ENCODE measurements around the gene CREG1.

Gene CREG1

DNA sequence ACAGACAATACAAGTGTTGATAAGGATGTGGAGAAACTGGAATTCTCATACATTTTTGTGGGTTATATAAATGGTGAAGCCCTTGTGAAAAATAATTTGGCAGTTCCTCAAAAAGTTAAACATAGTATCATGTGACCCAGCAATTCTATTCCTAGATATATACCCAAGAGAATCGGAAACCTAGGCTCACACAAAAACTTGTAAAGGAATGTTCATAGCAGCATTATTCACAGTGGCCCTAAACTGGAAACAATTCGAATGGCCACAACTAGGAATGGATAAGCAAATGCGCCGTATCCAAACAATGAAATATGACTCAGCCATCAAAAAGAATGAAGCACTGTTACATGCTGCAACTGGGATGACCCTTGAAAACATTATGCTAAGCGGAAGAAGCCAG lies 31.3 kb downstream of the CREG1 start:
- Histone ChIP-seq H3K4me2 (no peak overlapping the region), H3K27ac (no peak overlapping the region), H4K20me1 (ENCODE audit: insufficient read depth) (no peaks in the 10 kb centered on the region), H2AFZ (ENCODE audit: low read depth) (no peak overlapping the region), H3K4me3 (IDR thresholded peaks at IDR 0.05; ENCODE audit: insufficient read depth, low read depth, low read length) (no peak overlapping the region), H3K79me2 (ENCODE audit: insufficient read depth, low read depth) (no peaks in the 10 kb centered on the region), H3K36me3 (ENCODE audit: insufficient read depth) (no peaks in the 10 kb centered on the region), H3K27me3 (ENCODE audit: insufficient read depth, low read depth) (no peaks in the 10 kb centered on the region), H3K9ac (no peak overlapping the region), H3K4me1 (ENCODE audit: low read depth, poor library complexity, severe bottlenecking) (no peaks in the 10 kb centered on the region)
- TF ChIP-seq CTCF (conservative IDR thresholded peaks at IDR 0.05; ENCODE audit: low read depth, low read length): no peak

DNA sequence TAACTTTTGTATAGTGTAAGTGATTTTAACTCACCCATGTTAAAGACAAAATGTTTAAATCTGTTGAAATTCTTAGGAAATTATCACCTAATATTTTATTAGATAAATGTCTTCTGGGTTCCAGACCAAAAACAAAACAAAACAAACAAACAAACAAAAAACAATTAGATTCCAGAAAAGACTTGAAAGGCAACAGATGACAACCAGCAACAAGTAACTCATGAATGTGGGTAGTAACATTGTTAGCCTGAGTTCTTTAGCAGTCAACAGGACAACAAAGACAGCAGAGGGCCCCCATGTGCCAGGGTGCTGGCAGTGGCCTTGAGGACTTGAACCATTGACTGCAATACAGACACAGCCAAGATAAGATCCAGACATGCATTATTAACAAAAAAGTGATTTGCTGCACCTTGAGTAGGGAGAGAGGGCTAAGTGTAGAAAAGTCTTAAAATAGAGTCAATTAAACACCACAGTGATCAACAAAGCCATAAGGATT lies 32.8 kb downstream of the CREG1 start:
- no peaks in the 10 kb centered on the region for H3K36me3 ChIP-seq (ENCODE audit: insufficient read depth)
- no peak overlapping the region for H2AFZ ChIP-seq (ENCODE audit: low read depth)
- no peaks in the 10 kb centered on the region for H3K4me1 ChIP-seq (ENCODE audit: low read depth, poor library complexity, severe bottlenecking)
- no peaks in the 10 kb centered on the region for H3K27me3 ChIP-seq (ENCODE audit: insufficient read depth, low read depth)
- no peaks in the 10 kb centered on the region for H3K79me2 ChIP-seq (ENCODE audit: insufficient read depth, low read depth)
- no peak for TF ChIP-seq CTCF (conservative IDR thresholded peaks at IDR 0.05; ENCODE audit: low read depth, low read length)
- H3K9ac ChIP-seq: no peak overlapping the region
- H3K27ac ChIP-seq: no peak overlapping the region
- H3K4me2 ChIP-seq: no peak overlapping the region
- H4K20me1 ChIP-seq (ENCODE audit: insufficient read depth): no peaks in the 10 kb centered on the region
- H3K4me3 ChIP-seq (IDR thresholded peaks at IDR 0.05; ENCODE audit: insufficient read depth, low read depth, low read length): no peak overlapping the region

- Histone ChIP-seq H3K27ac (no peak within 1 kb of the TSS), H4K20me1 (ENCODE audit: insufficient read depth) (no peaks in the 10 kb centered on the region), H3K9ac (no peak within 1 kb of the TSS), H2AFZ (ENCODE audit: low read depth) (no peak within 1 kb of the TSS), H3K4me3 (IDR thresholded peaks at IDR 0.05; ENCODE audit: insufficient read depth, low read depth, low read length) (no peak within 1 kb of the TSS), H3K79me2 (ENCODE audit: insufficient read depth, low read depth) (no peaks in the 10 kb centered on the region), H3K4me1 (ENCODE audit: low read depth, poor library complexity, severe bottlenecking) (no peaks in the 10 kb centered on the region), H3K27me3 (ENCODE audit: insufficient read depth, low read depth) (no peaks in the 10 kb centered on the region), H3K36me3 (ENCODE audit: insufficient read depth) (no peaks in the 10 kb centered on the region), H3K4me2 (no peak within 1 kb of the TSS)
- no peak for TF ChIP-seq CTCF (conservative IDR thresholded peaks at IDR 0.05; ENCODE audit: low read depth, low read length)
These were observed 35.2 kb downstream of the CREG1 start, which contains the start of gene CD247 for GRCh38 chr1:167518331-167518700. CD247 (minus strand) TSS chr1:167518529; CDS start chr1:167518465, 64 bp downstream.

DNA sequence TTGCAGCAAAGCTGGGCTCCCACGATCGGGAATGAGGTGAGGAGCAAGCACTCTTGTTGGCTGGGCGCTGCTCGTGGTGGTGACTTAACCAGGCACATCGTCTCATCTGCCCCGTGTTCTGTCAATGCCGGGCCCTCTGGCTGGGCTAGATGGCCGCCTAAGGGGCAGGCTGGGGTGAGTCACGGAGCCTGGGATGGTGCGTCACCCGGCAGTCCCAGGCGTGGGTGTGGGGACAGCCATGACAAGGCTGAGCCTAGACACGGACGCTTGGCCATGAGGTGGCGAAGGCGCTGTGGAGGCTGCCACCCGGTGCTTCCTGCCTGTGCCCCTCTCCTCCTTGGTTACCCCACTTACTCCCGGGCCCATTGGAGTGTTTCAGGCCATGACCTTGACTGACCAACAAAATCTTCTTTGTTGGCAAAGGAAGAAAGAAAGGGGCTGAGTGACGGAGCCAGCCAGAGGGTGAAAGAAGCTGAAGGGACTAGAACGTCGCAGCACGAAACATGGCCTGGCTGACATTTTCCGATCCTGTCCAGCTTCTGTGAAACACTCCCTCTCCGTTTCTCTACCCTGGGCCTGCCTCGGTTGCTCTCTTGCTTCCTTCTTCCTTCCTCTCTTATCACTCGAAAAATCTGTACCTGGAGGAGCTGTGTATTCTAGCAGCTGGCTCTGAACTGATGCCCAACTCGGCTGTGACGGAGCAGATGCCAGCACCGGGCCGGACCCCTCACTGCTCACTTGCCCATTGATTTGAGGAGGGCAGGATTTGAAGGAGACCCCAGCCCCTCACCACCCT lies 35.8 kb downstream of the CREG1 start:
- H3K27me3 ChIP-seq (ENCODE audit: insufficient read depth, low read depth): no peaks in the 10 kb centered on the region
- no peak overlapping the region for H3K27ac ChIP-seq
- no peak overlapping the region for H3K9ac ChIP-seq
- TF ChIP-seq CTCF (conservative IDR thresholded peaks at IDR 0.05; ENCODE audit: low read depth, low read length): no peak
- H2AFZ ChIP-seq (ENCODE audit: low read depth): no peak overlapping the region
- H4K20me1 ChIP-seq (ENCODE audit: insufficient read depth): no peaks in the 10 kb centered on the region
- no peaks in the 10 kb centered on the region for H3K36me3 ChIP-seq (ENCODE audit: insufficient read depth)
- H3K4me2 ChIP-seq: no peak overlapping the region
- no peaks in the 10 kb centered on the region for H3K4me1 ChIP-seq (ENCODE audit: low read depth, poor library complexity, severe bottlenecking)
- H3K4me3 ChIP-seq (IDR thresholded peaks at IDR 0.05; ENCODE audit: insufficient read depth, low read depth, low read length): no peak overlapping the region
- H3K79me2 ChIP-seq (ENCODE audit: insufficient read depth, low read depth): no peaks in the 10 kb centered on the region
